Measurements from ENCODE around the gene FER. TPM values are rescaled to one million over a fixed set of nuclear protein-coding genes. Genes with fewer than 3 reads are reported as not detected.

FER gene
- total RNA-seq, 1 experiment from 2014 or later: 20.6 TPM

DNA sequence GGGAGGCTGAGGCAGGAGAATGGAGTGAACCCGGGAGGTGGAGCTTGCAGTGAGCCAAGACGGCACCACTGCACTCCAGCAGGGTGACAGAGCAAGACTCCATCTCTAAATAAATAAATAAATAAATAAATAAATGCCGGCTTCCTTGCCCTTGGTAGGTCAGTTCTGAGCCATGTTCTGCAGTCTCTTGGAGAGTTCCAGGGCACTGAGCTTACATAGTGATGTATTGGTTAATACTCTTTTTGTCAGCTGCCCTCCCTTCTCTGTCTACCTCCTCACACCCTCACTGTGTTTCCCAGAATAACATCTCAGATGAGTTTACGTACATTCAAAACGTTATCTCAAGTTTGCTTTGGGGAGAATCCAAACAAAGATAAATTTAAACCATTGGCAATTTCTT is 45.2 kb upstream of the FER start:
- no peaks in the 10 kb centered on the region for H4K20me1 ChIP-seq (ENCODE audit: insufficient read depth)
- TF ChIP-seq, protein P1, sequence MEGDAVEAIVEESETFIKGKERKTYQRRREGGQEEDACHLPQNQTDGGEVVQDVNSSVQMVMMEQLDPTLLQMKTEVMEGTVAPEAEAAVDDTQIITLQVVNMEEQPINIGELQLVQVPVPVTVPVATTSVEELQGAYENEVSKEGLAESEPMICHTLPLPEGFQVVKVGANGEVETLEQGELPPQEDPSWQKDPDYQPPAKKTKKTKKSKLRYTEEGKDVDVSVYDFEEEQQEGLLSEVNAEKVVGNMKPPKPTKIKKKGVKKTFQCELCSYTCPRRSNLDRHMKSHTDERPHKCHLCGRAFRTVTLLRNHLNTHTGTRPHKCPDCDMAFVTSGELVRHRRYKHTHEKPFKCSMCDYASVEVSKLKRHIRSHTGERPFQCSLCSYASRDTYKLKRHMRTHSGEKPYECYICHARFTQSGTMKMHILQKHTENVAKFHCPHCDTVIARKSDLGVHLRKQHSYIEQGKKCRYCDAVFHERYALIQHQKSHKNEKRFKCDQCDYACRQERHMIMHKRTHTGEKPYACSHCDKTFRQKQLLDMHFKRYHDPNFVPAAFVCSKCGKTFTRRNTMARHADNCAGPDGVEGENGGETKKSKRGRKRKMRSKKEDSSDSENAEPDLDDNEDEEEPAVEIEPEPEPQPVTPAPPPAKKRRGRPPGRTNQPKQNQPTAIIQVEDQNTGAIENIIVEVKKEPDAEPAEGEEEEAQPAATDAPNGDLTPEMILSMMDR (conservative IDR thresholded peaks at IDR 0.05): no peak
- TF ChIP-seq EZH2 (IDR thresholded peaks at IDR 0.05; ENCODE audit: low read depth): no peak
- H3K27me3 ChIP-seq (ENCODE audit: insufficient read depth, low read depth): no peaks in the 10 kb centered on the region
- no peaks in the 10 kb centered on the region; the same call in 1 of the 2 replicates for H3K9me2 ChIP-seq (ENCODE audit: insufficient read depth)
- intact Hi-C loops (cut with micrococcal nuclease; ENCODE audit: unreplicated experiment): no loop called here
- H3K36me3 ChIP-seq (ENCODE audit: low read depth): no peaks in the 10 kb centered on the region
- H3K27ac ChIP-seq: no peak overlapping the region
- no peak overlapping the region for H3K4me3 ChIP-seq
- no peaks in the 10 kb centered on the region for H3F3A ChIP-seq (ENCODE audit: insufficient read depth, low read depth)
- ChIA-PET CTCF (interaction anchor here (0.6 kb wide), 1 partner anchor 494 kb away, joined by 22 read pairs; no protein-coding TSS in a partner anchor), POLR2A (ENCODE audit: unreplicated experiment) (no interaction called here)
- DNase-seq: no peak
- no peak overlapping the region for H3K4me2 ChIP-seq
- no peaks in the 10 kb centered on the region for H3K79me2 ChIP-seq (ENCODE audit: low read depth)
- BruUV-seq (replicated peaks): no TSS peak
- H2AFZ ChIP-seq: no peak overlapping the region
- no peaks in the 10 kb centered on the region for H3K9me3 ChIP-seq (ENCODE audit: insufficient read depth, low read depth)
- H3K4me1 ChIP-seq (replicated peaks; ENCODE audit: insufficient read depth): no peaks in the 10 kb centered on the region

DNA sequence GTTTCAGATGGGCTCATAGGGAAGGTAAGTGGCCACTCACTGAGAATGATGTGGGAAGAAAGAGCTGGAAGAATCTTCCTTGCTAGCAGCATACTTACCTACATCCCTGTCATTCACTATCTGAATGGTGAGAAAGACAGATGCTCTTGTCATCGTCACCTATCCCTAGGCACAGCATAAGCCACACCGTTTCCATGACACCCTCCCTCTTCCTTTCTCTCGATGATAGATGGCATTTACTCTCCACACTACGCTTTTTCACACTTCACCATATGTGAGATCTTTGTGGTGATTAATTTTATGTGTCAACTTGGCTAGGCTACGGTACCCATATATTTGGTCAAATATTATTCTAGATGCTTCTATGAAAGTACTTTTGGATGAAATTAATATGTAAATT is 44.4 kb upstream of the FER start:
- ChIA-PET CTCF (interaction anchor here (0.5 kb wide), 1 partner anchor 375 kb away, joined by 3 read pairs; no protein-coding TSS in a partner anchor), POLR2A (ENCODE audit: unreplicated experiment) (no interaction called here)
- no peaks in the 10 kb centered on the region for H4K20me1 ChIP-seq (ENCODE audit: insufficient read depth)
- no peaks in the 10 kb centered on the region; the same call in 1 of the 2 replicates for H3K9me2 ChIP-seq (ENCODE audit: insufficient read depth)
- BruUV-seq (replicated peaks): no TSS peak
- no peaks in the 10 kb centered on the region for H3K79me2 ChIP-seq (ENCODE audit: low read depth)
- H3F3A ChIP-seq (ENCODE audit: insufficient read depth, low read depth): no peaks in the 10 kb centered on the region
- no peaks in the 10 kb centered on the region for H3K27me3 ChIP-seq (ENCODE audit: insufficient read depth, low read depth)
- intact Hi-C loops (cut with micrococcal nuclease; ENCODE audit: unreplicated experiment): no loop called here
- no peak overlapping the region for H3K4me3 ChIP-seq
- TF ChIP-seq, protein P1 (conservative IDR thresholded peaks at IDR 0.05): no peak
- TF ChIP-seq EZH2 (IDR thresholded peaks at IDR 0.05; ENCODE audit: low read depth): no peak
- H3K4me1 ChIP-seq (replicated peaks; ENCODE audit: insufficient read depth): no peaks in the 10 kb centered on the region
- H3K4me2 ChIP-seq: no peak overlapping the region
- DNase-seq: no peak
- H2AFZ ChIP-seq: no peak overlapping the region
- H3K36me3 ChIP-seq (ENCODE audit: low read depth): no peaks in the 10 kb centered on the region
- H3K27ac ChIP-seq: no peak overlapping the region
- H3K9me3 ChIP-seq (ENCODE audit: insufficient read depth, low read depth): no peaks in the 10 kb centered on the region

DNA sequence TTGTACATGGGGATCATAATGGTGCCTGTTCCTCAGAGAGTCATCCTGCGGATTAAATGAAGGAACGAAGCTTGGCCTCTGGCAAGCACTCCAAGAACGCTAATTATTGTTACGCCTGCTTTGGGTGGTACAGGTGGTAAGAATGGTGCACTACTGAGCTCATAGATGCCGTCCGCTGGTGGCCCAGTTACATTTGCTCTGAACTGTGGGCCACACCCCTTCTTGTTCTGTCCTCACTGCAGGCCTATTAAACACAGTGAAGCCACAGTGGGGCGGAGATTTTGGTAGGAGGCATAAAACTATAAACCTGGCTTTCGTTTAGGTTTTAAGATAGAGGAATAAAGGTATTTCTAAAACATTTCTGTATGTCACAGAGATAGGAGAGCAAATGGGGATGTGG is 40.6 kb upstream of the FER start:
- intact Hi-C loops (cut with micrococcal nuclease; ENCODE audit: unreplicated experiment): no loop called here
- POLR2A ChIA-PET (ENCODE audit: unreplicated experiment): no interaction called here

More for the DNA sequence above, 40.6 kb upstream of the FER start:
- Histone ChIP-seq H3K27ac (no peak overlapping the region), H3K27me3 (ENCODE audit: insufficient read depth, low read depth) (no peaks in the 10 kb centered on the region), H2AFZ (no peak overlapping the region), H3K9me2 (ENCODE audit: insufficient read depth) (peaks cover 6% of the 10 kb centered on the region), H3F3A (ENCODE audit: insufficient read depth, low read depth) (no peaks in the 10 kb centered on the region), H3K79me2 (ENCODE audit: low read depth) (no peaks in the 10 kb centered on the region), H3K4me1 (replicated peaks; ENCODE audit: insufficient read depth) (no peaks in the 10 kb centered on the region), H4K20me1 (ENCODE audit: insufficient read depth) (no peaks in the 10 kb centered on the region), H3K9me3 (ENCODE audit: insufficient read depth, low read depth) (no peaks in the 10 kb centered on the region), H3K36me3 (ENCODE audit: low read depth) (no peaks in the 10 kb centered on the region), H3K4me3 (no peak overlapping the region), H3K4me2 (no peak overlapping the region)
- no peak for DNase-seq
- no TSS peak for BruUV-seq (replicated peaks)
- CTCF ChIA-PET: no interaction called here
- no peak for TF ChIP-seq EZH2 (IDR thresholded peaks at IDR 0.05; ENCODE audit: low read depth)
- TF ChIP-seq, protein P1 (conservative IDR thresholded peaks at IDR 0.05): no peak
